NK-92 treated with Interleukin-12 subunit alpha and Interleukin-12 subunit beta, amount 100 ng/mL, for 24 hours (cell line): ENCODE measurements around the gene RCOR1.
A peak's percentile ranks its signal among the peaks of the same experiment; 100 is the strongest.
"Not testable (repeated sequence)": the region's sequence is repeated elsewhere in the genome, so short reads cannot be mapped to it uniquely, and the experiment has no call there.

Experiments used
- DNase-seq: peaks from one replicate; lab custom pipeline; 2025; lab: John Stamatoyannopoulos, UW

The RCOR1 gene

GRCh38 chr14:102593061-102593824 is 794 bp downstream of the RCOR1 start:
- peak; percentile 30 for DNase-seq

GRCh38 chr14:102593825-102594137 is 1.3 kb downstream of the RCOR1 start:
- no peak for DNase-seq

GRCh38 chr14:102594514-102595175 is 2.2 kb downstream of the RCOR1 start:
- DNase-seq = peak; percentile 16

- no peak for DNase-seq
Observed at GRCh38 chr14:102601378-102601925, 9.0 kb downstream of the RCOR1 start.

GRCh38 chr14:102602421-102603292 is 10.2 kb downstream of the RCOR1 start:
- DNase-seq = no peak

GRCh38 chr14:102603293-102603907 is 11.0 kb downstream of the RCOR1 start:
- no peak for DNase-seq

- DNase-seq = no peak
Observed at GRCh38 chr14:102604183-102604582, 11.7 kb downstream of the RCOR1 start.

GRCh38 chr14:102605029-102605428 is 12.6 kb downstream of the RCOR1 start:
- no peak for DNase-seq

- no peak for DNase-seq
Observed at GRCh38 chr14:102606296-102606695, 13.8 kb downstream of the RCOR1 start.

GRCh38 chr14:102608064-102608446 is 15.6 kb downstream of the RCOR1 start:
- no peak for DNase-seq

GRCh38 chr14:102610968-102611811 is 18.7 kb downstream of the RCOR1 start:
- DNase-seq = no peak

- no peak for DNase-seq
Observed at GRCh38 chr14:102616318-102616717, 23.9 kb downstream of the RCOR1 start.

GRCh38 chr14:102616799-102617198 is 24.4 kb downstream of the RCOR1 start:
- no peak for DNase-seq

- not testable (repeated sequence) for DNase-seq
Observed at GRCh38 chr14:102619012-102619411, 26.6 kb downstream of the RCOR1 start.

- no peak for DNase-seq
Observed at GRCh38 chr14:102620413-102620812, 28.0 kb downstream of the RCOR1 start.

- no peak for DNase-seq
Observed at GRCh38 chr14:102622262-102622885, 29.9 kb downstream of the RCOR1 start.

GRCh38 chr14:102624666-102625065 is 32.2 kb downstream of the RCOR1 start:
- DNase-seq = no peak

GRCh38 chr14:102625564-102626296 is 33.3 kb downstream of the RCOR1 start:
- no peak for DNase-seq

- DNase-seq = no peak
Observed at GRCh38 chr14:102626530-102626929, 34.1 kb downstream of the RCOR1 start.

- no peak for DNase-seq
Observed at GRCh38 chr14:102629011-102629444, 36.6 kb downstream of the RCOR1 start.
